Measurements from ENCODE around the gene ATF1. TPM values are rescaled to one million over a fixed set of nuclear protein-coding genes. Genes with fewer than 3 reads are reported as not detected.

ATF1 gene
- total and polyA plus RNA-seq, 2 experiments from 2014 or later = 24.7 to 35.5 TPM

GRCh38 chr12:50728841-50729240 lies 35.1 kb upstream of the ATF1 start:
- H3K4me3 ChIP-seq = no peak overlapping the region
- H3K36me3 ChIP-seq (replicated peaks; ENCODE audit: insufficient read depth, low read depth) = no peaks in the 10 kb centered on the region
- no peaks in the 10 kb centered on the region for H3K9me2 ChIP-seq (replicated peaks; ENCODE audit: insufficient read depth)
- H3K9me3 ChIP-seq (ENCODE audit: low read depth) = no peaks in the 10 kb centered on the region
- H4K20me1 ChIP-seq (ENCODE audit: insufficient read depth, poor library complexity, severe bottlenecking) = no peaks in the 10 kb centered on the region
- H2AFZ ChIP-seq = no peak overlapping the region
- DNase-seq (ENCODE audit: low spot score) = no peak
- TF ChIP-seq EZH2phosphoT487 (IDR thresholded peaks at IDR 0.05; ENCODE audit: low read depth, severe bottlenecking, unreplicated experiment) (no peak), EZH2 (IDR thresholded peaks at IDR 0.05; ENCODE audit: borderline replicate concordance) (no peak), CTCF (IDR thresholded peaks at IDR 0.05; ENCODE audit: poor library complexity) (no peak)
- WGBS (ENCODE audit: low lambda C conversion rate, missing lambda C conversion rate) = 97% methylated on average over 4 of the region's 4 CpGs
- H3K27ac ChIP-seq = no peak overlapping the region
- H3K4me1 ChIP-seq (ENCODE audit: insufficient read depth) = no peaks in the 10 kb centered on the region
- no peak overlapping the region for H3K4me2 ChIP-seq
- no peaks in the 10 kb centered on the region for H3K27me3 ChIP-seq
- no peaks in the 10 kb centered on the region for H3K79me2 ChIP-seq

DNA sequence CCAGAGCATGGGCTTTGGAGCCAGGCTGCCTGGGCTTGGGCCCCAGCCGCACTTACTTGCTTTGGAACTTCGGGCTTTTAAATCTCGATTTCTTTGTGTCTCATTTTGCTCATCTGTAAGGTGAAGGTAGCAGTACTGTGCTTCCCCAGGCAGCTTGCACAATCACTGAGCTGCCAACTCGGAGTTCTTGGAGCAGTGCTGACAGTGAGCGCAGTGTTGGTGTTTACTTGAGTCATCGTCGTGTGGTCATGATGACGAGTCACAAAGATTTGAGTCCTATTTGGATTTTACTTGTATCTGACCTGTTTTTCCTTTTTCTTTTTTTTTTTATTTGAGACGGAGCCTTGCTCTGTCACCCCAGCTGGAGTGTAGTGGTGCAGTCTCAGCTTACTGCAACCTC lies 31.3 kb upstream of the ATF1 start:
- Histone ChIP-seq H2AFZ (no peak overlapping the region), H3K9me2 (replicated peaks; ENCODE audit: insufficient read depth) (no peaks in the 10 kb centered on the region), H3K4me1 (ENCODE audit: insufficient read depth) (no peaks in the 10 kb centered on the region), H3K27ac (no peak overlapping the region), H3K4me3 (no peak overlapping the region), H3K27me3 (no peaks in the 10 kb centered on the region), H4K20me1 (ENCODE audit: insufficient read depth, poor library complexity, severe bottlenecking) (no peaks in the 10 kb centered on the region), H3K9me3 (ENCODE audit: low read depth) (no peaks in the 10 kb centered on the region), H3K4me2 (no peak overlapping the region), H3K79me2 (no peaks in the 10 kb centered on the region), H3K36me3 (replicated peaks; ENCODE audit: insufficient read depth, low read depth) (no peaks in the 10 kb centered on the region)
- no peak for TF ChIP-seq EZH2 (IDR thresholded peaks at IDR 0.05; ENCODE audit: borderline replicate concordance)
- no peak for TF ChIP-seq CTCF (IDR thresholded peaks at IDR 0.05; ENCODE audit: poor library complexity)
- TF ChIP-seq EZH2phosphoT487 (IDR thresholded peaks at IDR 0.05; ENCODE audit: low read depth, severe bottlenecking, unreplicated experiment) = no peak
- WGBS (ENCODE audit: low lambda C conversion rate, missing lambda C conversion rate) = 91% methylated on average over 9 of the region's 9 CpGs
- no peak for DNase-seq (ENCODE audit: low spot score)

GRCh38 chr12:50733706-50734105 lies 30.2 kb upstream of the ATF1 start:
- Histone ChIP-seq H3K9me2 (replicated peaks; ENCODE audit: insufficient read depth) (no peaks in the 10 kb centered on the region), H3K4me2 (no peak overlapping the region), H3K79me2 (no peaks in the 10 kb centered on the region), H4K20me1 (ENCODE audit: insufficient read depth, poor library complexity, severe bottlenecking) (no peaks in the 10 kb centered on the region), H3K27me3 (no peaks in the 10 kb centered on the region), H3K9me3 (ENCODE audit: low read depth) (no peaks in the 10 kb centered on the region), H3K4me3 (no peak overlapping the region), H2AFZ (no peak overlapping the region), H3K36me3 (replicated peaks; ENCODE audit: insufficient read depth, low read depth) (no peaks in the 10 kb centered on the region), H3K27ac (no peak overlapping the region), H3K4me1 (ENCODE audit: insufficient read depth) (no peaks in the 10 kb centered on the region)
- WGBS (ENCODE audit: low lambda C conversion rate, missing lambda C conversion rate) = 87% methylated on average over 3 of the region's 3 CpGs
- no peak for DNase-seq (ENCODE audit: low spot score)
- TF ChIP-seq EZH2phosphoT487 (IDR thresholded peaks at IDR 0.05; ENCODE audit: low read depth, severe bottlenecking, unreplicated experiment) = no peak
- no peak for TF ChIP-seq EZH2 (IDR thresholded peaks at IDR 0.05; ENCODE audit: borderline replicate concordance)
- TF ChIP-seq CTCF (IDR thresholded peaks at IDR 0.05; ENCODE audit: poor library complexity) = no peak
